BE2C (cell line): ENCODE results near the gene RTP5.
A peak's percentile ranks its signal among the peaks of the same experiment; 100 is the strongest.

Experiments used
- DNase-seq: peaks from one replicate; pipeline ENCODE4 v3.0.0-alpha.2; 2020
- H3K27me3 ChIP-seq: fragments of 250-450 bp; sonication (Bioruptor Pico); 2 replicates; pipeline ENCODE4 v1.5.1; 2020; ENCODE audit warnings: mild to moderate bottlenecking
- H3K36me3 ChIP-seq: fragments of 250-450 bp; sonication (Bioruptor Pico); 2 replicates; pipeline ENCODE4 v1.5.1; 2020; ENCODE audit warnings: mild to moderate bottlenecking
- H3K4me1 ChIP-seq: fragments of 250-450 bp; sonication (Bioruptor Pico); 2 replicates; pipeline ENCODE4 v1.5.1; 2020
- H3K4me3 ChIP-seq: 2 replicates; pipeline ENCODE4 v1.5.1; 2011; ENCODE audit warnings: low read depth, low read length
- H3K9me3 ChIP-seq: fragments of 250-450 bp; sonication (Bioruptor Pico); 2 replicates; pipeline ENCODE4 v1.5.1; 2020
- TF ChIP-seq, protein P1 (sequence below): IDR thresholded peaks from 2 replicates; pipeline ENCODE4 v1.5.1; 2012; ENCODE audit warnings: mild to moderate bottlenecking, low read depth, low read length

The RTP5 gene

DNA sequence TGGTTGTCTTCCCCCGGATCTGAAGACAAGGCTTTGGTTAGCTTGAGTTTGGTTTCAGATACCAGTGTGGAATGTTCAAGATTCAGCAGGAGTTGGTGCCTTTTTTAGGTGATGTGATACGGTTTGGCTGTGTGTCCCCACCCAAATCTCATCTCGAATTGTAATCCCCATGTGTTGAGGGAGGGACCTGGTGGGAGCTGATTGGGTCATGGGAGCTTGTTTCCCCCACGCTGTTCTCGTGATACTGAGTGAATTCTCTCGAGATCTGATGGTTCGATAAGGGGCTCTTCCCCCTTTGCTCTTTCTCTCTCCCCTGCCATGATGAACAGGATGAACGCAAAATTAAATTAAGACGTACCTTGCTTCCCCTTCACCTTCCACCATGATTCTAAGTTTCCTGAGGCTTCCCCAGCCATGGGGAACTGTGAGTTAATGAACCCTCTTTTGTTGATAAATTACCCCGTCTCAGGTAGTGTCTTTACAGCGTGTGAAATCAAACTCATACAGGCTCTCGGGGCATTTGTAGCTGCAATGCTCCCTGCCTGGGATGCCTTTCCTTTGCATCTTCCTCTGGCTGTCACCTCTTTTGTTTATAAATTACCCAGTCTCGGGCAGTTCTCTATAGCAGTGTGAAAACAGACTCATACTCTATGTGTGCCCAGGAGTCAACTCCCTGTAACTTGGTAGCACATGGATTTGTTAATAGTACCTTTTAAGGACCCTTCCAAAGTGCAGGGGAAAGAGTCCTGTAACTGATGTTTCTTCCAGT is 32.1 kb upstream of the RTP5 start:
- DNase-seq, result no peak
- Histone ChIP-seq H3K4me1 (no peaks in the 10 kb centered on the region), H3K36me3 (no peaks in the 10 kb centered on the region), H3K27me3 (no peaks in the 10 kb centered on the region), H3K4me3 (no peak overlapping the region), H3K9me3 (no peaks in the 10 kb centered on the region)
- TF ChIP-seq, protein P1, sequence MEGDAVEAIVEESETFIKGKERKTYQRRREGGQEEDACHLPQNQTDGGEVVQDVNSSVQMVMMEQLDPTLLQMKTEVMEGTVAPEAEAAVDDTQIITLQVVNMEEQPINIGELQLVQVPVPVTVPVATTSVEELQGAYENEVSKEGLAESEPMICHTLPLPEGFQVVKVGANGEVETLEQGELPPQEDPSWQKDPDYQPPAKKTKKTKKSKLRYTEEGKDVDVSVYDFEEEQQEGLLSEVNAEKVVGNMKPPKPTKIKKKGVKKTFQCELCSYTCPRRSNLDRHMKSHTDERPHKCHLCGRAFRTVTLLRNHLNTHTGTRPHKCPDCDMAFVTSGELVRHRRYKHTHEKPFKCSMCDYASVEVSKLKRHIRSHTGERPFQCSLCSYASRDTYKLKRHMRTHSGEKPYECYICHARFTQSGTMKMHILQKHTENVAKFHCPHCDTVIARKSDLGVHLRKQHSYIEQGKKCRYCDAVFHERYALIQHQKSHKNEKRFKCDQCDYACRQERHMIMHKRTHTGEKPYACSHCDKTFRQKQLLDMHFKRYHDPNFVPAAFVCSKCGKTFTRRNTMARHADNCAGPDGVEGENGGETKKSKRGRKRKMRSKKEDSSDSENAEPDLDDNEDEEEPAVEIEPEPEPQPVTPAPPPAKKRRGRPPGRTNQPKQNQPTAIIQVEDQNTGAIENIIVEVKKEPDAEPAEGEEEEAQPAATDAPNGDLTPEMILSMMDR, result no peak

DNA sequence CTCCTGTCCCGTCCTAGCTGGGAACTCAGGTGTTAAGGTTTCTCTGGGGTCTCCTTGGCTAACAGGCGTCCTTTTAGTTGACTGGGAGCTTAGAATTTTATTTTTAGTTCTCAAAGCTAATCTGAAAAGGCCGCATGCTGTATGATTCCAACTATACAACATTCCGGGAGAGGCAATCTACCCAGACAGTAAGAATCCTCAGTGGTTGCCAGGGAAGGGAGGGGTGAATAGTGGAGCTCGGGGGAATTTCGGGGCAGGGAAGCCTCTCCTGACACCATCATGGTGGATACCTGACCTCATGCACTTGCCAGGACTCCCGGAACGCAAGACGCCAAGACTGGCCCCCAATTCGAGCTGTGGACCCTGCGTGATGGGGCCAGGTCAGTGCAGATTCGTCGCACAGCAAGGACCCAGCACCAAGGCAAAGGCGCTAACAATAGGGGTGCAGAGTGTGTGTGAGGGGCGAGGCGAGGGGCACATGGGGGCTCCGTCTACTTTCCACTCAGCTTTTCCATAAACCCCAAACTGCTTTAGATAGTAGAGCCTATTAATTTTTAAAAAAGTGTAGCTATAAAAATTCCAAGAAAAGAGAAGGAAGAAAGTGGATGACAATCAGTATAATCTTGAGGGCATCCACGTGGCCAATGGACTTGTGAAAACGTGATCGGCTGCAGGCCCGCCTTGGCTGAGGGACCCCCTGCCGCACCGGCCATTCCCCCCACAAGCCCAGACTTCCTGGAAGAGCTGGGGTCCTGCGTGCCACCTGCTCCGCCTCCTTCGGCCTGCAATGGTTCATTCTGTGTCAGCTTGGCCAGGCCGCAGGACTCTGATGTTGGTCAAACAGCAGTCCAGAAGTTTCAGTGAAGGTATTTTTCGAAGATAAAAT is 28.1 kb upstream of the RTP5 start:
- TF ChIP-seq, protein P1, result no peak
- no peaks in the 10 kb centered on the region for H3K36me3 ChIP-seq
- no peaks in the 10 kb centered on the region for H3K9me3 ChIP-seq
- no peaks in the 10 kb centered on the region; the same call in 1 of the 2 replicates for H3K4me1 ChIP-seq
- H3K27me3 ChIP-seq, result no peaks in the 10 kb centered on the region
- H3K4me3 ChIP-seq, result no peak overlapping the region
- DNase-seq, result no peak

DNA sequence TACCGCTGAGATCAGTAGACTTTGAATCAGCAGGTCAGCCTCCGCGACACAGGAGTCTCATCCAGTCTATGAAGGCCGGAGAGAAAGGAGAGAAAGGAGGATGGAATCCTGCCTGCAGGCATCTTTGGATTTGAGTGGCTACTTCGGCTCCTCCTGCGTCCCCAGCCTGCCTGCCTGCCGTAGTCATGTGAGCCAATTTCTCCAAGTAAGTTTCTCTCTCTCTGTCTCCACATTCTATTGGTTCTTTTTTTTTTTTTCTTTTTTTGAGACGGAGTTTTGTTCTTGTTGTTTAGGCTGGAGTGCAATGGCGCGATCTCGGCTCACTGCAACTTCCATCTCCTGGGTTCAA is 27.5 kb upstream of the RTP5 start:
- TF ChIP-seq, protein P1, result no peak
- no peaks in the 10 kb centered on the region for H3K36me3 ChIP-seq
- DNase-seq, result no peak

DNA sequence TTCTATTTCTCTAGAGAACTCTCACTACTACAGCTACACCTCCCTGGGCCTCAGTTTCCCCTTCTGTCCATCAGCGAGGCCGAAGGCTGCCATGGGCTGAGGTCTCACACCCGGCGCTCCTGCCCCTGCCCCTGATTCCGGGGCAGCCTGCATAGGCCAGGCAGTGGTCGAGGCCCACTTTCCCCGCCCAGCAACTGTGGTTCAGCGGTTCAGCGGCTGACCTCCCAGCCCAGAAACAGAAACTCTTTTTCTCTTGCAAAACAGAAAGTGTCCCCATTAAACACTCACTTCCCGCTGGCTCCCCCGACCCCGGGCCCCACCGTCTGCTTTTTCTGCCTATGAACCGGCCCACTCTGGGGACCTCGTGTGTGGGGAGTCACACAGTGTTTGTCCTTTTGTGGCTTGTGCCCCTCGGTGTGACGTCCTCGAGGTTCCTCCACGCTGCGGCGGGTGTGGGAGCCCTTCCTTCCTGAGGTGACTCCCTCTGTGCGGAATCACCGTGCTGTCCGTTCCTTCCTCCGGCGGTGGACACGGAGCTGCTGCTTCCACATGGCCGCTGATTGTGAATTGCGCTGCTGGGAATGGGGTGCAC is 26.8 kb upstream of the RTP5 start:
- Histone ChIP-seq H3K4me3 (no peak overlapping the region), H3K9me3 (no peaks in the 10 kb centered on the region), H3K36me3 (no peaks in the 10 kb centered on the region), H3K4me1 (no peaks in the 10 kb centered on the region; the same call in 1 of the 2 replicates), H3K27me3 (no peaks in the 10 kb centered on the region)
- TF ChIP-seq, protein P1, result no peak
- DNase-seq, result peak; percentile 11

More for the DNA sequence above, 27.5 kb upstream of the RTP5 start:
- no peaks in the 10 kb centered on the region for H3K9me3 ChIP-seq
- H3K4me3 ChIP-seq, result no peak overlapping the region
- H3K4me1 ChIP-seq, result no peaks in the 10 kb centered on the region; the same call in 1 of the 2 replicates
- H3K27me3 ChIP-seq, result no peaks in the 10 kb centered on the region

DNA sequence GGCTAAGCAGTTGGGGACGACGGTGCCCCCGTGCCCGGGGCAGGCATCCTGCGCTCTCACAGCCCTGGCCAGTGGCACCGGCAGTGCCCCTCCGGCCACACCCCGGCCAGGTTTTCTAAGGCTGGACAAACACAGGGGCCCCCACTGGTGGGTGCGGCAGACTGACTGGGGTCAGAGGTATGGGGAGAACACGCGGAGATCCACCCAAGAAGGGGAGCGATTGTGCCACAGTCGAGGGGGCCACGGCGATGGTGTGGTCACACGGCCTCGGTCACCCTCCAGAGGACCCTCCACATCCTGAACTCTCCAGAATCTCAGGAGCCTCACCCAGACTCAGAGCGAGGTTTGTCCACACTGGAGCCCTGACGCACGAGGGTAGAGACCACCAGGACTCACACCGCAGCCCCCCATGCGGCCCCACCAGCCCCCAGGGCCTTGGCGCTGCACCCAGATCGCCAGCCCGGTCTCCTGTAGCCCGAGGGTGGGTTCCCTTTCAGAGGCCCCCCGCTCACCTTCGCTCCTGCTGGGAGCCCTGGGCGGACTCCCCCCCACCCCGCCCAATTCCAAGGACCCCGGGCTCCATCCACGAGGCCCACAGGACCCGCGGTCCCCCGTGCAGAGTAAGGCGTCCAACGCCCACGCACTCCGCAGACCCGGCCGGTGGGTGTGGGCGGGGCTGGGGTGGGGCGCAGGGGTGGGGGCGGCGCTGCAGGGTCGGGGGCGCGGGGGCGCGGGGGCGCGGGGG is 26.0 kb upstream of the RTP5 start:
- no peak overlapping the region for H3K4me3 ChIP-seq
- TF ChIP-seq, protein P1, result no peak
- H3K4me1 ChIP-seq, result no peaks in the 10 kb centered on the region; the same call in 1 of the 2 replicates
- H3K36me3 ChIP-seq, result no peaks in the 10 kb centered on the region
- H3K9me3 ChIP-seq, result no peaks in the 10 kb centered on the region
- peak; percentile 10 for DNase-seq
- no peaks in the 10 kb centered on the region for H3K27me3 ChIP-seq
